HG03354 (cell line): Measurements from ENCODE around the gene ACAA1.

Source experiments
- ATAC-seq: cut with Tn5 transposase; IDR thresholded peaks from one replicate; pipeline ENCODE4 v1.9.1; 2021; ENCODE audit warnings: mild to moderate bottlenecking; ENCODE audit not compliant: unreplicated experiment, poor library complexity, severe bottlenecking

The ACAA1 gene

GRCh38 chr3:38155825-38156224, 18.9 kb upstream of the ACAA1 start:
- no peak for ATAC-seq

DNA sequence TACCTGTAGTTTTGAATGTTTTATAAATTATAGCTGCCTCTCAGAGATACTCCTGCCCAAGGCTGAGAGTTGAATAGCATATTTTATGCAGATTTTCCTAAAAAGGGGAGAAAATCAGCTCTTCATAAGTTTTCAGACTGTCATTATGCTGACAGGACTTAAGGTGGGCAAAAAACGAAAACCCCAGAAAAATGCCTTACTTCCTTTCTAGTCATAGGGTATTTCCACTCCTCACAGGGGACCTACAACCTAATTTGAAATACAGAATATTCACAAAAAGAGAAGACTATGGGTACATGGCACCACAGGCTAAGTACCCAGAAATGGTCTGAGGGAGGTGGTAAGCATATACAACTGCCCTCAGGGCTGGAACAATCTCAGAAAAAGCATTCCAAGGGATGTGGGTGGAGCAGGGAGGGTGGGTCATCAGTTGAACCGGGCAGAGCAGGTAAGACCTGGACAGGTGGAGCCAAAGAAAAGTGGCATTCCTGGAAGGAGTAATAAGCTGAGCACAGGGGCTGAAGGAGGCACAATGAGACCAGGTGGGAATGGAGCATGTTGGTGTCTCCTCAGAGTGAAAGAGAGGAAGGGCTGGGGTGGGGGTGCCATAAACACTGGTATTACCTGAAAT, 17.8 kb upstream of the ACAA1 start:
- no peak for ATAC-seq

GRCh38 chr3:38154033-38154494, 17.1 kb upstream of the ACAA1 start:
- ATAC-seq: no peak

DNA sequence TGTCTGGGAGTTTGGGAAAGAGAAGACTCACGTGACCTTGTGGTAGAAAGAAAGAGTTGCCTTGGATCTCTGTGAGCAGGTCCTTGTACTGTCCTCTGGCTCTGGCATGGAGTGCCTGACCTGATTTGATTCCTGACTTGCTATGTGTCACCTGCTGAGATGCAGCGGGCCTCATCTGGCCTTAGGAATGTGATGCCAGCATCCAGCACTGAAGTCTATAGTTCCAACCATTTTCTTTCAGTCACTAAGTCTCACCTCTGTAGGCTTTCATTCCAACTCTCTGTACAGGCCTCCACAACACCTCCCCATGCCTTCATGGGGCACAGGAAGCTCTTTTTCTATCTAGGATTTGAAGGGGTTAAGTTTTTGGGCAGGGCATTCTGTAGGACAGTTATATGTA, 16.3 kb upstream of the ACAA1 start:
- ATAC-seq: no peak

DNA sequence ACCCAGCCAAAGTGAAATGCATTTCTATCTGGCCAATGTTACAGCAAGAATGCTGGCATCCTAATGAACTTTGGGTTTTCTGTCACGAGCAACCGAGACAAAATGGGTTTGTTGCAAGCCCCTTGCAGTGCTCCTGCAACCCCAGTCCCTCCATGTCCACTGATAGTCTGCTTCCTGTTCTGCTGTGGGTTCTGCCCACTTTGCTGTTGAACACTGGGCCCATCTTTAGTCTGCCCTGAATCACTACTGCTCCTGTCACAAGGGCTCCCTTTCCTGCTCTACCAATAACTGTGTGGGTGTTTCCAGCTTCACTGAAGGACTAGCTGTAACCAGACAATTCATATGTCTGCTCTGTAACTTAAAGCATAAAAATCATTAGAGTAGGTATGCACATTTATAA, 15.7 kb upstream of the ACAA1 start:
- ATAC-seq: no peak

DNA sequence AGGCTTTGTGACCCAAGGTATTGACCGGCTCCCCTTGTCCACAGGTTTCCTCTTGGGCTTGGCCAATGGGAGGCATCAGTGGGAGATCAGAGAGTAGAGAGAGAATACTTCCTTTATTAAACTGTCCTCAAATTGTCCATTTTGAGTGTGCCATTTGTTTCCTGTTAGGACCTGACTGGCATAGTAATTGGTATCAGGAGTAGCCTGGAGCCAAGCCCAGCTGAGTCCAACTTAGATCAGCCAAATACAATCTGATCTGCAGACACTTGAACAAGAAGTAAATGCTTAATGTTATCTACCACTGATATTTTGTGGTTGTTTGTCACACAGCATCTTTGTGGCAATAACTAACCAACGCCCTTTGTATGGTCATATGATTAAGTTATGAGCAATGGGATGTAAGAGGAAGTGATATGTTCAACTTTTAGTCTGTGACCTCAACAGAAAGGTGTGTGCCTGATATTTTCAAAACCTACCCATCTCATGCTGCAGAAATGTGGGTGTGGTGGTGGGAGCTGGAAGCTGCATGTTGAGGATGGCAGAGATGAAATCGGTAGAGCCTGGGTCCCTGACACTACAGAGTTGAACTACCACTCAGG, 14.8 kb upstream of the ACAA1 start:
- no peak for ATAC-seq

- no peak for ATAC-seq
Observed at GRCh38 chr3:38150780-38151528, 14.0 kb upstream of the ACAA1 start.

DNA sequence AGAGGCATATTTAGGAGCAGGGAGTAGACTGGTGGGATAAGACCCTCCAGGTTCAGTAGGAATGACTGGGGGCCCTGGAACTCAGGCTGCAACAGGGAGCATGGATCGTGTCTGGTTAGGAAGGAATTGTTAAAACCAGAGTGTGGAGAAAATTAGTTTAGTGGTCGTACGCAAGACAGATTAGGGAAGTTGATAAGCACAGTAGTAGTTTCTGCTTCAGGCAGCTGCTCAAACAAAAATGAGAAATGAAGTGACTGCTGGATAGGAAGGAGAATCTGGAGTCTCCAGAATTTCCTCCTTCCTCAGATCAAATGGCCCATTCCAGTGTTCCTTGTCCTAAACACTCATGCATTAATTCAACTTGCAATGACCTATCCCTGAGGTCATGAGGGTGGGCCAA, 12.8 kb upstream of the ACAA1 start:
- peak; percentile 50 for ATAC-seq

DNA sequence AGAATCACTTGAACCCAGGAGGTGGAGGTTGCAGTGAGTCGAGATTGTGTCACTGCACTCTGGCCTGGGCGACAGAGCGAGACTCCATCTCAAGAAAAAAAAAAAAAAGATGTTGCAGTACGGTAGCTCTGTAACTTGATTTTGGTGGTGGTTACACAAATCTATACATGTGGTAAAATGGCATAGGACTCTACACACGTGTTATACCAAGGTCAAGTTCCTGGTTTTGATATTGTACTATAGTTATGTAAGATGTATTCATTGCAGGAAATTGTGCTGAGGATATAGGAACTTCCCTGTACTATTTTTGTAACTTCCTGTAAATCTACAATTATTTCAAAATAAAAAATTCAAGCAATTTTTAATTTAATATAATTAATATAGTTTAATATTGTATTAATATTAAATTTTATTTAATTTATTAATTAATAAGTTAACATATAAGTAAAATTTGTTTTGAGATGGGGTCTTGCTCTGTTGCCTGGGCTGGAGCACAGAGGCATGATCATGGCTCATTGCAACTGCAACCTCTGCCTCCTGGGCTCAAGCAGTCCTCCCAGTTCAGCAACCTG, 11.5 kb upstream of the ACAA1 start:
- ATAC-seq: no peak

DNA sequence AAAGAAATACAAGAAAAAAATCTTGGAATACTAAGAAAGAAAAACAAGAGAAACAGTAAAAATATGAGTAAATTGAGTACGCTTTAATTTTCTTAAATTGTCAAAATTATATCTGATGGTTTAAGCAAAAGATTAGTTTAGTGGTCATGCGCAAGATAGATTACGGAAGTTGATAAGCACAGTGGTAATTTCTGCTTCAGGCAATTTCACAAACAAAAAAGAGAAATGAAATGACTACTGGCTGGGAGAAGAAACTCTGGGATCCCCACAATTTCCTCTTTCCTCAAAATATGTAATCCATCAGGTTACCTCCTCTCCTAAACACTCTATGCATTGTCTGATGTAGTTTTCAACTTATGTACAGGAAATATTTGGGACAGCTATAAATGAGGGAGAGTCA, 10.5 kb upstream of the ACAA1 start:
- ATAC-seq: no peak

- ATAC-seq: no peak
Observed at GRCh38 chr3:38146504-38146903, 9.6 kb upstream of the ACAA1 start.

GRCh38 chr3:38143511-38143910, 6.6 kb upstream of the ACAA1 start:
- ATAC-seq: no peak

DNA sequence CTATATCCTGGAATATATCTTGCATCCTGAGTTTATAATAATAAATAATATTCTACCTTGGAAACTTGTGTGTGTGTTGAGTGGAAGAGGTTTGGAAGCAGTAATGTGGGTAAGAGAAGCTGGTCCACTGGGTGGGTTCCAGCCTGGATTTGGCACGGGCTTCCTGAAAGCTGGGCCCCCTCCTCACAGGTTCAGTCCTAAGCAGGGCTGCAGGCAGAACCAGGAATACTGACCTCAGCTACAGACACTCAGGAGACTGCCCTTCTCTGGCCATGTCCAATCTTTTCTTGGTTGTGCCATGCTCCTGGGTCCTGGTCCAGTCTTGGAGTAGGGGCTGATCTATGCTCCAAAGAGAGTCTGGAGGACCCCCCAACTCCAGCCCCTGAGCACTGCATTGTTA, 6.0 kb upstream of the ACAA1 start:
- ATAC-seq: no peak

GRCh38 chr3:38141952-38142273, 5.0 kb upstream of the ACAA1 start:
- no peak for ATAC-seq

DNA sequence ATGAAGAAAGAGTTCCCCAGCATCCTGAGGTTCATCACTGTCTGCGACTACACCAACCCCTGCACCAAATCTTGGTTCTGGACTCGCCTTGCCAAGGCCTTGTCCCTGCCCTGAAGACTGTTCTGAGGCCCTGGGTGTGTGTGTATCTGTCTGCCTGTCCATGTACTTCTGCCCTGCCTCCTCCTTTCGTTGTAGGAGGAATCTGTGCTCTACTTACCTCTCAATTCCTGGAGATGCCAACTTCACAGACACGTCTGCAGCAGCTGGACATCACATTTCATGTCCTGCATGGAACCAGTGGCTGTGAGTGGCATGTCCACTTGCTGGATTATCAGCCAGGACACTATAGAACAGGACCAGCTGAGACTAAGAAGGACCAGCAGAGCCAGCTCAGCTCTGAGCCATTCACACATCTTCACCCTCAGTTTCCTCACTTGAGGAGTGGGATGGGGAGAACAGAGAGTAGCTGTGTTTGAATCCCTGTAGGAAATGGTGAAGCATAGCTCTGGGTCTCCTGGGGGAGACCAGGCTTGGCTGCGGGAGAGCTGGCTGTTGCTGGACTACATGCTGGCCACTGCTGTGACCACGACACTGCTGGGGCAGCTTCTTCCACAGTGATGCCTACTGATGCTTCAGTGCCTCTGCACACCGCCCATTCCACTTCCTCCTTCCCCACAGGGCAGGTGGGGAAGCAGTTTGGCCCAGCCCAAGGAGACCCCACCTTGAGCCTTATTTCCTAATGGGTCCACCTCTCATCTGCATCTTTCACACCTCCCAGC, 4.4 kb upstream of the ACAA1 start:
- ATAC-seq: no peak

GRCh38 chr3:38140326-38141172, 3.6 kb upstream of the ACAA1 start:
- ATAC-seq: no peak

DNA sequence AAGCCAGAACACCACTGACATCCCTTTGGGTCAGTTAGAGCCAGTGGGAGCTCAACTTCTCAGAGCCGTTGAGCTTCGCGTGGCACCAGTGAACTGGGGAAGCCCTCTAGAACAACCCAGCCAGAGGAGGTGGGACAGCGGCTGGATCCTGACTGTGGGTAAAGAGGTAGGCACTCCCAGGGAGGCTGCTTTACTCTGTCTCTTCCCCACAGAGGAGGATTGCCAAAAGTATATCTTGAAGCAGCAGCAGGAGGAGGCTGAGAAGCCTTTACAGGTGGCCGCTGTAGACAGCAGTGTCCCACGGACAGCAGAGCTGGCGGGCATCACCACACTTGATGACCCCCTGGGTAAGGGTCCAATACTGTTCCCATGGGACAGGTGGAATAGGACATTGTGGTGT, 2.7 kb upstream of the ACAA1 start:
- no peak for ATAC-seq

- no peak for ATAC-seq
Observed at GRCh38 chr3:38139191-38139590, 2.3 kb upstream of the ACAA1 start.
